Adipocyte (in vitro differentiated cells): ENCODE results near the gene SIL1.

Experiments used
- DNase-seq: peaks from one replicate; pipeline ENCODE4 v3.0.0-alpha.2; 2015; ENCODE audit warnings: low read depth
- H3K27me3 ChIP-seq: replicated peaks from 2 replicates; pipeline ENCODE4 v1.7.0; 2013; ENCODE audit warnings: mild to moderate bottlenecking, low read length, moderate library complexity; ENCODE audit not compliant: control insufficient read depth, insufficient read depth
- H3K36me3 ChIP-seq: 2 replicates; pipeline ENCODE4 v1.7.0; 2013; ENCODE audit warnings: low read length, mild to moderate bottlenecking, moderate library complexity; ENCODE audit not compliant: control insufficient read depth, insufficient read depth, severe bottlenecking
- H3K4me1 ChIP-seq: 2 replicates; pipeline ENCODE4 v1.7.0; 2013; ENCODE audit warnings: mild to moderate bottlenecking, low read length, moderate library complexity; ENCODE audit not compliant: control insufficient read depth, insufficient read depth
- H3K4me3 ChIP-seq: 2 replicates; pipeline ENCODE4 v1.7.0; 2013; ENCODE audit warnings: mild to moderate bottlenecking, low read length, moderate library complexity
- H3K9ac ChIP-seq: 2 replicates; pipeline ENCODE4 v1.7.0; 2013; ENCODE audit warnings: mild to moderate bottlenecking, low read length, moderate library complexity
- H3K9me3 ChIP-seq: 2 replicates; pipeline ENCODE4 v1.7.0; 2013; ENCODE audit warnings: mild to moderate bottlenecking, low read length, moderate library complexity; ENCODE audit not compliant: control insufficient read depth

SIL1 gene

GRCh38 chr5:138943599-138944173 lies 254.5 kb downstream of the SIL1 start:
- DNase-seq, result no peak
- Histone ChIP-seq H3K9me3 (no peaks in the 10 kb centered on the region), H3K4me1 (no peaks in the 10 kb centered on the region), H3K9ac (no peak overlapping the region), H3K36me3 (peaks cover 10% of the 10 kb centered on the region), H3K27me3 (no peaks in the 10 kb centered on the region), H3K4me3 (no peak overlapping the region)

DNA sequence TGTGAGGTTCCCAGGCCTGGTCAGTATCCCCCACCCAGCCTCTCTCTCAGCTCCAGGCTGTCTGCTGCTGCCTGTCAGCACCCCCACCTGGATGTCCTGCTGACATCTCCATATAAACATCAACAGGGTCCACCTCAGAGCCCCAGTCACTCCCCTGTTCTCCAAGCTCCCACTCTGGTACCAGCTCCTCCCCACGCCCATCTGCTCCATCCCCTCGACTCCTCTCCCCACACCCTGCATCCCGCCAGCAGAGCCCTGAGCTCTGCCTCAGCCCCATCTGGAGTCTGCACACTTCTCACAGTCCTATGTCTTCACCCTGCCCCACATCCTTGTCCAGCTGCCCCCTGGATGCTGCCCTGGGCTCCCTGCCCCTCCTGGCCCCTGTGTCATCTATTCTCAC lies 255.3 kb downstream of the SIL1 start:
- H3K9me3 ChIP-seq, result no peaks in the 10 kb centered on the region
- no peaks in the 10 kb centered on the region for H3K4me1 ChIP-seq
- no peaks in the 10 kb centered on the region for H3K27me3 ChIP-seq
- no peak for DNase-seq
- no peak overlapping the region for H3K4me3 ChIP-seq
- peaks cover 10% of the 10 kb centered on the region for H3K36me3 ChIP-seq
- H3K9ac ChIP-seq, result no peak overlapping the region

DNA sequence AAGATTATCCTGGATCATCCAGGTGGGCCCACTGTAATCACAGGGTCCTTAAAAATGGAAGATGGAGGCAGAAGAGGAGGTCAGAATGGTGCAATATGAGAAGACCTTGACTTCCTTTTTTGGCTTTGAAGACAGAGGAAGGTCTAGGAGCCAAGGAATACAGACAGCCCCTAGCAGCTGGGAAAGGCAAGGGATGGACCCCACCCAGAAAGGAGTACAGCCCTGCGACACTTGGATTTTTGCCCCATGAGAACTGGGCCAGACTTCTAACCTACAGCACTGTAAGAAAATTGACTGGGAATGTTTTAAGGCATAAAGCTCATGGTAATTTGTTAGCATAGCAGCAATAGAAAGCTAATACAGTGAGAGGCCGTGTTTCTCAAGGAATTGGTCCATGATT lies 256.1 kb downstream of the SIL1 start:
- Histone ChIP-seq H3K36me3 (peaks cover 7% of the 10 kb centered on the region), H3K4me3 (no peak overlapping the region), H3K9ac (no peak overlapping the region), H3K9me3 (no peaks in the 10 kb centered on the region), H3K27me3 (no peaks in the 10 kb centered on the region), H3K4me1 (no peaks in the 10 kb centered on the region)
- DNase-seq, result no peak

- DNase-seq, result no peak
- no peak overlapping the region for H3K9ac ChIP-seq
- no peaks in the 10 kb centered on the region for H3K9me3 ChIP-seq
- H3K4me3 ChIP-seq, result no peak overlapping the region
- H3K36me3 ChIP-seq, result peaks cover 21% of the 10 kb centered on the region
- H3K27me3 ChIP-seq, result no peaks in the 10 kb centered on the region
- H3K4me1 ChIP-seq, result no peaks in the 10 kb centered on the region
Observed at GRCh38 chr5:138938526-138938925, 259.6 kb downstream of the SIL1 start.

GRCh38 chr5:138937392-138938387 lies 260.5 kb downstream of the SIL1 start:
- H3K27me3 ChIP-seq, result no peaks in the 10 kb centered on the region
- no peak overlapping the region for H3K4me3 ChIP-seq
- H3K4me1 ChIP-seq, result no peaks in the 10 kb centered on the region
- H3K9ac ChIP-seq, result no peak overlapping the region
- H3K36me3 ChIP-seq, result peaks cover 29% of the 10 kb centered on the region
- DNase-seq, result no peak
- no peaks in the 10 kb centered on the region for H3K9me3 ChIP-seq

DNA sequence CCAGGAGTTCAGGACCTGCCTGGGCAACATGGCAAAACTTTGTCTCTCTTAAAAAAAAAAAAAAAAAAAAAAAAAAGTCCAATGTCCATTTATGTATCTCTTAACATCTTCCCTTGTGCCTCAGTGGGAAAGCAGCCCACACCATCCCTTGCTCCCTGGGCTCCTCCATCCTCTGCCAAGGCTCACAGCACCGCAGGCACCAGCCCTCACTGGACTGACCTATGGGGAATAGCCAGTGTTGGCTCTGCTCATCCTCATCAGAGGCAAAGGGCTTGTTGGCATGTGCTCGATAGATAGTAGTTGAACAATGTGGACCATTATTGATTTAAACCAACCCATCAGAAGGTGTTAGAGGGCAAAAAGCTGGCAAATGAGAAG lies 261.2 kb downstream of the SIL1 start:
- Histone ChIP-seq H3K9ac (no peak overlapping the region), H3K4me1 (no peaks in the 10 kb centered on the region), H3K9me3 (no peaks in the 10 kb centered on the region), H3K4me3 (no peak overlapping the region), H3K36me3 (peaks cover 37% of the 10 kb centered on the region), H3K27me3 (no peaks in the 10 kb centered on the region)
- no peak for DNase-seq

- no peak overlapping the region for H3K9ac ChIP-seq
- H3K4me1 ChIP-seq, result no peaks in the 10 kb centered on the region
- no peak overlapping the region for H3K4me3 ChIP-seq
- DNase-seq, result no peak
- peaks cover 42% of the 10 kb centered on the region for H3K36me3 ChIP-seq
- H3K9me3 ChIP-seq, result no peaks in the 10 kb centered on the region
- H3K27me3 ChIP-seq, result no peaks in the 10 kb centered on the region
Observed at GRCh38 chr5:138936225-138936967, 261.8 kb downstream of the SIL1 start.

- no peak for DNase-seq
- no peak overlapping the region for H3K9ac ChIP-seq
- no peak overlapping the region for H3K4me3 ChIP-seq
- peaks cover 52% of the 10 kb centered on the region for H3K36me3 ChIP-seq
- H3K4me1 ChIP-seq, result no peaks in the 10 kb centered on the region
- H3K9me3 ChIP-seq, result no peaks in the 10 kb centered on the region
- no peaks in the 10 kb centered on the region for H3K27me3 ChIP-seq
Observed at GRCh38 chr5:138935466-138935865, 262.7 kb downstream of the SIL1 start.

DNA sequence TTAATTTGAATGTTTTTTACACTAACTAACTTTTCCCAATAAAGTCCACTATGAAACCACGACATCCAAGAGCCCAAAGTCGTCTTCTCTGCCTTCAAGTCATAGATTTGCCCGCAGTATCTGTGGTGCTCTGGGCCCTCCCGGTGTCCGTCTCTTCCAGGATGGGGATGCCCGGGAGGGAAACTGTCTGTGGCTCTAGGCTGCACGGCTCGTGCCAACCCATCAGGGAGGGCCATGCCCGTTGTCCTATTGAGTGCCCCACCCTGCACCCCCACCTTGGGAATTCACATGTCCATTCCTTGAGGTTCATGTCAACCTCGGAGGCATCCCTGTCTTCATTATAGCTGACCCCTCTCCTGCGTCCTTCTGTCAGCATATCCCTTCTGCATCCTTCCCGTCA lies 263.2 kb downstream of the SIL1 start:
- Histone ChIP-seq H3K9ac (no peak overlapping the region), H3K27me3 (no peaks in the 10 kb centered on the region), H3K36me3 (peaks cover 56% of the 10 kb centered on the region), H3K4me3 (no peak overlapping the region), H3K9me3 (no peaks in the 10 kb centered on the region), H3K4me1 (peaks cover 2% of the 10 kb centered on the region)
- DNase-seq, result no peak

DNA sequence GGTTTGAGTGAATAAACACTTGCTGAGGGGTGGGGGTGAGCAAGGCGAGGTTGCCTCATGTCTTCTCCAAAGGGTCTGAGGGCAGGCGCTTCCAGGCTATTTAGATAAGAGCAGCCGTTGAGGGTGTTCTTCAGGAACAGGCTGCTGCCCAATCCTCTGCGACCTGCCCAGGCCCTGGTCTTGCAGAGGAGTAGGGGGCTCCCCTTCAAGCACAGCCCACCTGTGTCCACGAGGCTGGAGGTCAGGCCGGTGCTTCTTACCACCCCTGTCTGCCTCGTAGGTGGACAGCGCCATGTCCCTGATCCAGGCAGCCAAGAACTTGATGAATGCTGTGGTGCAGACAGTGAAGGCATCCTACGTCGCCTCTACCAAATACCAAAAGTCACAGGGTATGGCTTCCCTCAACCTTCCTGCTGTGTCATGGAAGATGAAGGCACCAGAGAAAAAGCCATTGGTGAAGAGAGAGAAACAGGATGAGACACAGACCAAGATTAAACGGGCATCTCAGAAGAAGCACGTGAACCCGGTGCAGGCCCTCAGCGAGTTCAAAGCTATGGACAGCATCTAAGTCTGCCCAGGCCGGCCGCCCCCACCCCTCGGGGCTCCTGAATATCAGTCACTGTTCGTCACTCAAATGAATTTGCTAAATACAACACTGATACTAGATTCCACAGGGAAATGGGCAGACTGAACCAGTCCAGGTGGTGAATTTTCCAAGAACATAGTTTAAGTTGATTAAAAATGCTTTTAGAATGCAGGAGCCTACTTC lies 264.5 kb downstream of the SIL1 start:
- H3K4me3 ChIP-seq, result no peak overlapping the region
- H3K27me3 ChIP-seq, result no peaks in the 10 kb centered on the region
- H3K4me1 ChIP-seq, result peaks cover 5% of the 10 kb centered on the region
- H3K9ac ChIP-seq, result no peak overlapping the region
- peaks cover 69% of the 10 kb centered on the region for H3K36me3 ChIP-seq
- DNase-seq, result no peak
- no peaks in the 10 kb centered on the region for H3K9me3 ChIP-seq
